ENCODE results near the gene MYBBP1A. TPM values are rescaled to one million over a fixed set of nuclear protein-coding genes. Genes with fewer than 3 reads are reported as not detected.

Gene MYBBP1A
- total and polyA plus RNA-seq, 2 of the 8 experiments (the other 6 are each of a cell fraction or from before 2014, with no cell fraction given): 46.8 to 151 TPM

- H2BK15ac ChIP-seq (ENCODE audit: low read length): no peak overlapping the region
- ChIA-PET POLR2A (ENCODE audit: partially characterized antibody) (interaction anchor here (37.1 kb wide), 1 partner anchor 33 kb away, joined by 546 read pairs; the partner anchor contains the start of genes GGT6 and MYBBP1A), CTCF (ENCODE audit: partially characterized antibody) (interaction anchor here (0.7 to 1.4 kb wide), 8 partner anchors 8 to 90 kb away, joined by 3 to 5 read pairs (median 4); partner anchors contain the start of gene GGT6)
- H2BK20ac ChIP-seq (ENCODE audit: low read length): peak overlapping the region; percentile 61; the same call in 1 of the 2 replicates
- peak overlapping the region; percentile 2 for H3K56ac ChIP-seq (replicated peaks; ENCODE audit: insufficient read length, low read depth, low read length)
- H4K20me1 ChIP-seq (replicated peaks in 1 of 2; ENCODE audit: control insufficient read depth in 1 of 2, insufficient read depth in 2 of 2, low read length in 2 of 2): no peaks in the 10 kb centered on the region
- no peaks in the 10 kb centered on the region; a peak in 1 of 7 replicates for H3K27me3 ChIP-seq (replicated peaks in 1 of 4; ENCODE audit: control insufficient read depth in 3 of 4, extremely low read depth in 1 of 4, insufficient read depth in 3 of 4, low read length in 3 of 4)
- H3K4ac ChIP-seq (replicated peaks; ENCODE audit: insufficient read length, low read depth, low read length): no peak overlapping the region
- WGBS, 2 experiments (ENCODE audit: extremely low coverage in 1 of 2, insufficient coverage in 1 of 2, insufficient read length in 1 of 2, insufficient replicate concordance in 2 of 2, low coverage in 1 of 2, low lambda C conversion rate in 2 of 2, missing lambda C conversion rate in 1 of 2): 78% methylated on average over 7 of the region's 7 CpGs; no CpG with 5 or more reads in 1 of the 2 experiments
- DNase-seq (ENCODE audit: low read depth in 1 of 2, low spot score in 2 of 2): no peak
- H3K23ac ChIP-seq (ENCODE audit: insufficient read length): no peak overlapping the region
- no peak overlapping the region for H3K14ac ChIP-seq (ENCODE audit: insufficient read length)
- H4K91ac ChIP-seq (replicated peaks; ENCODE audit: insufficient read length, low read length): peak overlapping the region; percentile 66
- TF ChIP-seq TCF12 (IDR thresholded peaks at IDR 0.05; ENCODE audit: low read depth, low read length): no peak
- TF ChIP-seq SP1 (IDR thresholded peaks at IDR 0.05; ENCODE audit: low read depth, low read length): peak; percentile 58; the same call in 1 of the 2 replicates
- no peak for TF ChIP-seq HDAC2 (IDR thresholded peaks at IDR 0.05; ENCODE audit: borderline replicate concordance in 1 of 2, low read depth in 2 of 2, low read length in 2 of 2)
- peak; percentile 59 for TF ChIP-seq TEAD4 (IDR thresholded peaks at IDR 0.05; ENCODE audit: low read depth, low read length)
- H3K36me3 ChIP-seq (ENCODE audit: control insufficient read depth in 2 of 4, insufficient read depth in 4 of 4, low read length in 3 of 4): no peaks in the 10 kb centered on the region
- no peak overlapping the region for H2BK120ac ChIP-seq (replicated peaks; ENCODE audit: low read depth, low read length)
- H3K4me1 ChIP-seq (replicated peaks in 1 of 4; ENCODE audit: control insufficient read depth in 3 of 4, insufficient read depth in 4 of 4, low read length in 3 of 4): peaks cover 0 to 13% (median 8%) of the 10 kb centered on the region in 4 experiments; a peak in 5 of 7 replicates
- no peaks in the 10 kb centered on the region; the same call in 1 of the 2 replicates for H3K79me1 ChIP-seq (ENCODE audit: low read depth, low read length)
- no peaks in the 10 kb centered on the region for H3K9me3 ChIP-seq (ENCODE audit: insufficient read depth in 2 of 2, low read depth in 1 of 2, low read length in 1 of 2)
- no peak for FAIRE-seq
- no peak overlapping the region for H4K5ac ChIP-seq (ENCODE audit: insufficient read length, low read depth, low read length)
- no peak overlapping the region for H3K4me2 ChIP-seq (ENCODE audit: insufficient read depth in 1 of 2, low read depth in 2 of 2, low read length in 2 of 2)
- no peak overlapping the region; a peak in 1 of 8 replicates for H3K4me3 ChIP-seq (ENCODE audit: extremely low read depth in 1 of 4, insufficient read depth in 2 of 4, low read depth in 3 of 4, low read length in 4 of 4)
- no peak overlapping the region for H2AK5ac ChIP-seq (ENCODE audit: low read depth, low read length)
- peak overlapping the region; percentile 66 for H2BK5ac ChIP-seq (ENCODE audit: low read depth, low read length)
- no peak overlapping the region for H4K8ac ChIP-seq (ENCODE audit: extremely low read depth, insufficient read depth, low read length)
- H3K9ac ChIP-seq (replicated peaks in 1 of 4; ENCODE audit: extremely low read depth in 1 of 4, low read depth in 3 of 4, low read length in 3 of 4): no peak overlapping the region
- peak overlapping the region; percentile 71 for H3K18ac ChIP-seq (ENCODE audit: extremely low read depth, low read length)
- peak overlapping the region; percentile 11; the same call in 1 of the 2 replicates for H3K27ac ChIP-seq (ENCODE audit: low read depth, low read length)
- H2BK12ac ChIP-seq (ENCODE audit: low read depth, low read length): peak overlapping the region; percentile 94; the same call in 1 of the 2 replicates
- no peaks in the 10 kb centered on the region for H3K23me2 ChIP-seq (ENCODE audit: low read depth, low read length)
- H2AFZ ChIP-seq (ENCODE audit: low read length): no peak overlapping the region
- H3K79me2 ChIP-seq (ENCODE audit: control insufficient read depth in 1 of 2, insufficient read depth in 2 of 2, low read length in 2 of 2): no peaks in the 10 kb centered on the region
Measured at GRCh38 chr17:4514206-4514605, 41.0 kb downstream of the MYBBP1A start.
